GM23248 (cell line): ENCODE data around the gene HDAC4.

Source experiments
- EZH2 ChIP-seq: fragments of 200-600 bp; sonication (generic); IDR thresholded peaks from 2 replicates; pipeline ENCODE4 v1.6.1; 2018; ENCODE audit warnings: antibody characterized with exemption, mild to moderate bottlenecking; ENCODE audit not compliant: insufficient read depth, poor library complexity, severe bottlenecking
- EZH2phosphoT487 ChIP-seq: fragments of 200-600 bp; sonication (generic); IDR thresholded peaks from 2 replicates; pipeline ENCODE4 v1.6.1; 2018; ENCODE audit warnings: antibody characterized with exemption, moderate library complexity, mild to moderate bottlenecking, low read depth; ENCODE audit not compliant: insufficient read depth

DNA sequence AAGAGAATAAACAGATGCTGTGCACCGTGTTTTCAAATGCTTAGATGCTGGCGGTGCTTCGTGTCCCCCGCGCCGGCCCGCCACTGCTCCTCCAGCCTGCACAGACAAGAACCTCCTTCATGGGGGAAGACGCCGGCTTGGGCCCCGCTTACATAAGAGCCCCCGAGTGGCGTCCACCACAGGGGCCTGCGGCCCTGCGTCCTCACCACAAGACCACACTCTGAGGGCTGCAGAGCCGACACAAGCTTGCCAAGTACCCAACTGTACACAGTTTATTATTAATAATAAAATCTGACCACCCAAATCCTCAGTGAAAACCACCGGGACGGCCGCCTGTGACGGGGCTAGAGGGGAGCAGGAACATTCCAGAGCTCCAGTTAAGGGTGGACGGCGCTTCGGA lies 232.2 kb downstream of the HDAC4 start:
- TF ChIP-seq EZH2phosphoT487 (no peak), EZH2 (no peak)
